ENCODE results near the gene KCTD8.
A peak's percentile ranks its signal among the peaks of the same experiment; 100 is the strongest.

The KCTD8 gene

GRCh38 chr4:44448521-44449461 is at the start of gene KCTD8:
KCTD8 (minus strand) TSS chr4:44448809.
- CTCF ChIA-PET, result interaction anchor here (0.9 to 1.7 kb wide), 5 partner anchors 16 to 283 kb away, joined by 3 to 7 read pairs (median 3); no protein-coding TSS in a partner anchor
- peaks cover 10% of the 10 kb centered on the region for H3K4me1 Mint-ChIP-seq
- H3K36me3 Mint-ChIP-seq, result no peaks in the 10 kb centered on the region
- H3K27ac Mint-ChIP-seq, result no peak within 1 kb of the TSS
- H3K4me3 Mint-ChIP-seq, result peak within 1 kb of the TSS; percentile 31
- no peaks in the 10 kb centered on the region for H3K9me3 Mint-ChIP-seq
- peaks cover 40% of the 10 kb centered on the region for H3K27me3 Mint-ChIP-seq
- peak; percentile 77 for DNase-seq

- no peak overlapping the region for H3K4me3 Mint-ChIP-seq
- DNase-seq, result no peak
- H3K4me1 Mint-ChIP-seq, result no peaks in the 10 kb centered on the region
- no peaks in the 10 kb centered on the region for H3K36me3 Mint-ChIP-seq
- no peaks in the 10 kb centered on the region for H3K9me3 Mint-ChIP-seq
- CTCF ChIA-PET, result interaction anchor here (0.7 kb wide), 2 partner anchors 15 to 79 kb away, joined by 3 to 4 read pairs; no protein-coding TSS in a partner anchor
- H3K27me3 Mint-ChIP-seq, result no peaks in the 10 kb centered on the region
- no peak overlapping the region for H3K27ac Mint-ChIP-seq
These were observed 46.4 kb upstream of the KCTD8 start for GRCh38 chr4:44494810-44495701.

DNA sequence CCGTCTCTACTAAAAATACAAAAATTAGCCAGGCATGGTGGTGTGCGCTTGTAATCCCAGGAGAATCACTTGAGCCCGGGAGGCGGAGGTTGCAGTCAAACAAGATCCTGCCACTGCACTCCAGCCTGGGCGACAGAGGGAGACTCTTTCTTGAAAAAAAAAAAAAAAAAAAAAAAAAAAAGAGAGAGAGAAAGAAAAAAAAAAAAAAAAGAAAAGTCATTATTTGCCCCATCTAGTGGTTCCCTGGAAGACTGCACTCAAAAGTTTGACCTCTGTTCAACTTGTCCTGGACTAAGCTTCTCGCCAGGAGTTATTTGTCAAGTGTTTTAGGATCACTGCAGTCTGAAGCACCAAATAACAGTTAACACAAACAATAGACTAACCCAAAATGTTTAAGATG is 45.3 kb upstream of the KCTD8 start:
- DNase-seq, result no peak
- H3K9me3 Mint-ChIP-seq, result no peaks in the 10 kb centered on the region
- no peaks in the 10 kb centered on the region for H3K4me1 Mint-ChIP-seq
- CTCF ChIA-PET, result interaction anchor here (0.7 kb wide), 1 partner anchor 14 kb away, joined by 4 read pairs; no protein-coding TSS in a partner anchor
- no peak overlapping the region for H3K4me3 Mint-ChIP-seq
- no peaks in the 10 kb centered on the region for H3K36me3 Mint-ChIP-seq
- no peak overlapping the region for H3K27ac Mint-ChIP-seq
- no peaks in the 10 kb centered on the region for H3K27me3 Mint-ChIP-seq

- Mint-ChIP-seq H3K9me3 (peaks cover 3% of the 10 kb centered on the region), H3K36me3 (no peaks in the 10 kb centered on the region), H3K4me3 (no peak overlapping the region), H3K27ac (no peak overlapping the region), H3K4me1 (no peaks in the 10 kb centered on the region), H3K27me3 (no peaks in the 10 kb centered on the region)
- CTCF ChIA-PET, result no interaction called here
- no peak for DNase-seq
These were observed 38.7 kb upstream of the KCTD8 start for GRCh38 chr4:44487341-44487740.

- Mint-ChIP-seq H3K36me3 (no peaks in the 10 kb centered on the region), H3K4me3 (no peak overlapping the region), H3K4me1 (no peaks in the 10 kb centered on the region), H3K27ac (no peak overlapping the region), H3K27me3 (no peaks in the 10 kb centered on the region), H3K9me3 (peaks cover 4% of the 10 kb centered on the region)
- no peak for DNase-seq
- CTCF ChIA-PET, result interaction anchor here (1.4 kb wide), 1 partner anchor 15 kb away, joined by 4 read pairs; no protein-coding TSS in a partner anchor
These were observed 31.1 kb upstream of the KCTD8 start for GRCh38 chr4:44479731-44480130.

GRCh38 chr4:44462259-44462658 is 13.7 kb upstream of the KCTD8 start:
- CTCF ChIA-PET, result no interaction called here
- H3K27me3 Mint-ChIP-seq, result no peaks in the 10 kb centered on the region
- DNase-seq, result no peak
- H3K27ac Mint-ChIP-seq, result no peak overlapping the region
- no peaks in the 10 kb centered on the region for H3K9me3 Mint-ChIP-seq
- no peak overlapping the region for H3K4me3 Mint-ChIP-seq
- H3K4me1 Mint-ChIP-seq, result no peaks in the 10 kb centered on the region
- no peaks in the 10 kb centered on the region for H3K36me3 Mint-ChIP-seq

DNA sequence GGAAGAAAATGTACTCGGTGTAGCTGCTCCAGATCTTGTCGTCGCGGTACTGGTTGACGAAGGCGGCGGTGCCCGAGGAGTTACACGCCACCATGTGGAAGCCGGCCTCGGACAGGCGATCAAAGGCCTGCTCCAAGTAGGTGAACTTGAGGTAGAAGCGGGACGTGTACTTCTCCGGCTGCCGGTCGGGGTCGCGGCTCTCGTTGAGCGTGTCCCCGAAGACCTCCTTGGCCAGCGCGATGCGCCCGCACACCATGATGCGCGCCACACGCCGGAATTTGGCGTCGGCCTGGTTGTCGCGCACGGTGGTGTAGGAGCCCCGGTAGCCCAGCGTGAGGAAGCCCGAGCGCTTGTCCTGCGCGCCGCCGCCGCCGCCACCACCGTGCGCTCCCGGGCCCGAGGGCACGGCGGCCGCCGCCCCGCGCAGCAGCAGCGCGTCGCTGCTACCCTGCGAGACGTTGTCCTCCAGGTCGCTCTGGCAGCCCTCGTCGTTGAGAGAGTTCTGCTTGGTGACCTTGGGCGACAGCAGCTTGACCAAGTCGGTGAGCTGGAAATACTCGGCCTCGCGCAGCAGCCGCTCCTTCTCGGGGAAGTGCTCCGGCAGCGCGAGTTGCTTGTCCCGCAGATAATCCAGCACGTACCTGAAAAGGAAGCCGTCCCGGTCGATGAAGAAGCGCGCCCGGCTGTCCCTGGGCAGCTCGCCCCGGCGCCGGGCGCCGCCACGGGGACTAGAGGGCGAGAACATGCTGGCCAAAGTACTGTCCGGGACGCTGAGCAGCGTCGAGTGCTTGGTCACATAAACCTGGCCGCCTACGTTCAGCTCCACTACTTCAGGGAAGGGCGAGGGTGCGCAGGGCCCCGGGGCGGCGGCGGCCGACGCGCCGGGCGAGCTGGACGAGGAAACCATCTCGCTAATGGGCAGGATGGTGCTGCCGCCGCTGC is 775 bp downstream of the KCTD8 start:
- H3K36me3 Mint-ChIP-seq, result no peaks in the 10 kb centered on the region
- DNase-seq, result peak; percentile 21
- peaks cover 10% of the 10 kb centered on the region for H3K4me1 Mint-ChIP-seq
- H3K27ac Mint-ChIP-seq, result no peak overlapping the region
- CTCF ChIA-PET, result interaction anchor here (0.9 to 1.7 kb wide), 3 partner anchors 16 to 182 kb away, joined by 3 to 7 read pairs (median 4); no protein-coding TSS in a partner anchor
- H3K27me3 Mint-ChIP-seq, result peaks cover 40% of the 10 kb centered on the region
- H3K4me3 Mint-ChIP-seq, result no peak overlapping the region
- no peaks in the 10 kb centered on the region for H3K9me3 Mint-ChIP-seq

- Mint-ChIP-seq H3K4me1 (peaks cover 10% of the 10 kb centered on the region), H3K4me3 (no peak overlapping the region), H3K27ac (peak overlapping the region; percentile 42), H3K36me3 (no peaks in the 10 kb centered on the region), H3K9me3 (no peaks in the 10 kb centered on the region), H3K27me3 (peaks cover 40% of the 10 kb centered on the region)
- CTCF ChIA-PET, result no interaction called here
- no peak for DNase-seq
These were observed 1.6 kb downstream of the KCTD8 start for GRCh38 chr4:44446801-44447562.

DNA sequence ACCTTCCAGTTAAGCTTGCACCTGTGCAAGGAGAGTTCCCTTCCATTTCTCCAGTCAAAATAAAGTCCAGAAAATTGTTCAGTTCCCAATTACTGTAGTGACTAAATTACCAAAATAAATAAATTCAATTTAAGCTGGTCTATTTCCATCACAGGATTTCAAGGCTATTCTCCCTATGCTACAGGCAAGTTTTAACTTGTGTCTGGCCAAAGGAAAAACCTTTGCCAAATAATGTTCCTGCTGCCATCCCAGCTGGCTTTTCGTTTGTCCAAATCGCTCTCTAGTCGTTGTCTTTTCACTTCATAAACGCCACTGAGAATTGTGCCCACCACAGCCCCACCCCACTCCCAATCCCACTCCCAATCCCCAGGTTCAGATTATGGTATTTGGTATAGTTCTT is 2.4 kb downstream of the KCTD8 start:
- peaks cover 10% of the 10 kb centered on the region for H3K4me1 Mint-ChIP-seq
- H3K36me3 Mint-ChIP-seq, result no peaks in the 10 kb centered on the region
- CTCF ChIA-PET, result no interaction called here
- no peak for DNase-seq
- peaks cover 40% of the 10 kb centered on the region for H3K27me3 Mint-ChIP-seq
- H3K27ac Mint-ChIP-seq, result no peak overlapping the region
- H3K4me3 Mint-ChIP-seq, result no peak overlapping the region
- H3K9me3 Mint-ChIP-seq, result no peaks in the 10 kb centered on the region

- Mint-ChIP-seq H3K27ac (no peak overlapping the region), H3K27me3 (no peaks in the 10 kb centered on the region), H3K9me3 (no peaks in the 10 kb centered on the region), H3K4me3 (no peak overlapping the region), H3K4me1 (no peaks in the 10 kb centered on the region), H3K36me3 (no peaks in the 10 kb centered on the region)
- no peak for DNase-seq
- CTCF ChIA-PET, result no interaction called here
These were observed 9.9 kb downstream of the KCTD8 start for GRCh38 chr4:44438687-44439086.

GRCh38 chr4:44434247-44434646 is 14.4 kb downstream of the KCTD8 start:
- H3K27me3 Mint-ChIP-seq, result no peaks in the 10 kb centered on the region
- DNase-seq, result no peak
- no peaks in the 10 kb centered on the region for H3K4me1 Mint-ChIP-seq
- H3K27ac Mint-ChIP-seq, result no peak overlapping the region
- no peaks in the 10 kb centered on the region for H3K36me3 Mint-ChIP-seq
- no peaks in the 10 kb centered on the region for H3K9me3 Mint-ChIP-seq
- H3K4me3 Mint-ChIP-seq, result no peak overlapping the region
- CTCF ChIA-PET, result no interaction called here

DNA sequence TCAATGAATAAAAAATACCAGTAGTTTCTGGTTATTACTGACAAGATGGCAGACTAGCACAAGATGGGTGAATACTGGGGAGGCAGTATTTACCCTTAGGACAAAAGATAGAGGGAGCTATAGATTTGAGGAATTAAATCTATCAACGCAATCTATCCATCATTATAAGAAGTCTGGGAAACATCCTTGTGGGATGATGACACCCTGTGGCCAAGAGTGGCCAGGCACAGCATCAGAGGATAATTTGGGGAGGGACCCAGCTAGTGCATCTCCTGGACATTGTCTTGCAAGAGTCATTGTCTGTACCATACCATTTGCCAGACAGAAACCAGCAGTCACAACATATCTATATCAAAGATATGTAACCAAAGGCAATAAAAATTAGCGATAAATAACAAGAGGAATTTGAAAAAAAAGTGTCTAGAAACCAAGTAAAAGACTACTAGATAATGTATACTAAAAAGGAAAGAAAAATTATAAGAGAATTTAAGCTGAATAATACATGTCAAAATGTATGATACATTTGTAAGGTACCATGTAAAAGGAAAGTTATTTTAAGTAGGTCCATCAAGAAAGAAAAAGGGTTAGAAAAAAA is 22.9 kb downstream of the KCTD8 start:
- Mint-ChIP-seq H3K27me3 (no peaks in the 10 kb centered on the region), H3K4me1 (no peaks in the 10 kb centered on the region), H3K27ac (no peak overlapping the region), H3K9me3 (no peaks in the 10 kb centered on the region), H3K36me3 (no peaks in the 10 kb centered on the region), H3K4me3 (no peak overlapping the region)
- no peak for DNase-seq
- CTCF ChIA-PET, result interaction anchor here (0.7 kb wide), 1 partner anchor 1481 kb away, joined by 3 read pairs; no protein-coding TSS in a partner anchor

GRCh38 chr4:44422912-44423311 is 25.7 kb downstream of the KCTD8 start:
- CTCF ChIA-PET, result no interaction called here
- H3K4me1 Mint-ChIP-seq, result no peaks in the 10 kb centered on the region
- DNase-seq, result no peak
- no peak overlapping the region for H3K27ac Mint-ChIP-seq
- H3K36me3 Mint-ChIP-seq, result no peaks in the 10 kb centered on the region
- no peak overlapping the region for H3K4me3 Mint-ChIP-seq
- H3K9me3 Mint-ChIP-seq, result no peaks in the 10 kb centered on the region
- no peaks in the 10 kb centered on the region for H3K27me3 Mint-ChIP-seq

Data from activated naive CD4-positive, alpha-beta T cell treated with anti-CD3 and anti-CD28 coated beads, Interleukin-2, amount 10 ng/mL, durations not matched to agents 7 days and 5 days (primary cell).